Left cardiac atrium (tissue), 4 donors: ENCODE results near the gene TOR1B. TPM values are rescaled to one million over a fixed set of nuclear protein-coding genes. Genes with fewer than 3 reads are reported as not detected.
"Not testable (repeated sequence)": the region's sequence is repeated elsewhere in the genome, so short reads cannot be mapped to it uniquely, and the experiment has no call there.

Source experiments
- ATAC-seq, 2 donors: fragments of 200-7000 bp; cut with Tn5 transposase; one replicate each; pipeline ENCODE4 v1.9.1; 2020; ENCODE audit warnings: mild to moderate bottlenecking in 2 of 2, moderate library complexity in 2 of 2
- DNase-seq: peaks from one replicate; pipeline ENCODE4 v3.0.0-alpha.2; 2020
- intact Hi-C, 2 donors: fragments of 100-400 bp; cut with DNase I; formaldehyde crosslinking; loops; one replicate each; pipeline versions ENCODE4 v1.14.1 to v1.15.1; 2022 to 2023
- total RNA-seq, 2 donors: library from RNA; stranded (reverse); fragmentation: NEBNext Ultra II Directional; extraction: Animal tissue kit (Norgen Biotek cat#: 25700); gene quantifications; one replicate each; pipeline ENCODE4 v1.2.1, GENCODE V29; 2021
- donor health status: DM: no; HTN: yes; CAD: no.
- donor health status: DM: no; HTN: yes; CAD: no; lungs with severe emphysema.
- donor health status: DM: yes; HTN: yes; CAD: no.
- donor health status: Dilated cardiomyopathy.

The TOR1B gene
- total RNA-seq, 2 donors from 2014 or later, result 11.6 to 12.7 TPM

DNA sequence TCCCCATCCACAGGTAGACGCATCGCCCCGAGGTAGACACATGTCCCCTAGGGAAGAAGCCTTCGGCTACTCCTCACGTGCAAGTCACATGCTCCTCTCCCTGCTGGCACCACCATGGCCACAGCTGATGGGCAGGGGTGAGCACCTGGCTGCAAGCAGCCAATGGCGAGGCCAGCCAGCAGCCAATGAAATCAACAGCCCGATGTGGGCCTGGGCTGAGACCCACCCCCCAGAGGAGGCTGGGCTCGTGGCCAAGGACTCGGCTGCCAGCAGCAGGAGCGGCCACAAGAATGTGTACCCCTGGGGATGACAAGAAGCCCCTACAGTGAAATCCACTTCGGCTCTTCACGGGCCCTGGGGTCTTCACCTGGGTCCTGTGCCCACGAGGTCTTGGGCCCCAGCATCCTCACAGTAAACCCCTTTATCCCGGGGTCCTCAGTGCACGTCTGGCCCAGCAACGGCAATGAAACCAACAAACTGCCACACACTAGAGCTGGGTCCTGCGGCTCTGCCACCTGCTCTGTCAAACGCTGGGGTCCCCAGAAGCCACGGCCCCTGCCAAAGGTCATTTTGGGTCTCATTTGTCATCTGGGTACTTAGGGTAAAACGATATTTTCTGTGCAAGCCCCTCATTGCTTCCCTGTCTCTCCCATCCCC, 28.1 kb upstream of the TOR1B start:
- no peak for ATAC-seq
- intact Hi-C loops, result no loop called here
- DNase-seq, result no peak

DNA sequence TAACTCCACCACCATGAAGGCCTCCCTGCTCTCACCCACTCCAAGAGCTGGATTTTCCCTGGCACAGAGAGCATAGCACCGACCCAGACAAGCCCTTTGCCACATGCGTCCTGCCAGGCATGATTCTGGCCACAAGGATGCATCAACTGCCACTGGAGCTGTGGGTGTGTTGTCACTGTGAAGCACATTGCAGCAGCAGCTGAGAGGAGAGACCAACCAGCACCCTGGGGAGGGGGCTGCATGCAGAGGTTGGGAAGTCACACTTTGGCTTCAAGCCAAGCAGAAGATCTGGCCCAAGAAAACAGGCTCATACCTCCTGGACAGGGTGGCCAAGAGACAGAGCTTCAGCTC, 27.6 kb upstream of the TOR1B start:
- DNase-seq (no peak), ATAC-seq (no peak)
- intact Hi-C loops, result no loop called here

DNA sequence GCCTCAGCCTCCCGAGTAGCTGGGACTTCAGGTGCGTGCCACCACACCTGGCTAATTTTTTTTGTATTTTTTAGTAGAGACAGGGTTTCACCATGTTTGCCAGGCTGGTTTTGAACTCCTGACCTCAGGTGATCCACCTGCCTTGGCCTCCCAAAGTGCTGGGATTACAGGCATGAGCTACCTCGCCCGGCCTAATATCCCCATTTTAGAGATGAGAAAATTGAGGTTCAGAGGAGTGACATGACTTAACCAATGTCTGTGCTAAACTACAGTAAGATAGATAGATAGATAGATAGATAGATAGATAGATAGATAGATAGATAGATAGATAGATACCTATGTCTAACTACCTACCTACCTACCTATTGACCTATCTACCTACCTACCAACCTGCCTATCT, 26.9 kb upstream of the TOR1B start:
- DNase-seq, ATAC-seq, intact Hi-C loops: not testable (repeated sequence)

DNA sequence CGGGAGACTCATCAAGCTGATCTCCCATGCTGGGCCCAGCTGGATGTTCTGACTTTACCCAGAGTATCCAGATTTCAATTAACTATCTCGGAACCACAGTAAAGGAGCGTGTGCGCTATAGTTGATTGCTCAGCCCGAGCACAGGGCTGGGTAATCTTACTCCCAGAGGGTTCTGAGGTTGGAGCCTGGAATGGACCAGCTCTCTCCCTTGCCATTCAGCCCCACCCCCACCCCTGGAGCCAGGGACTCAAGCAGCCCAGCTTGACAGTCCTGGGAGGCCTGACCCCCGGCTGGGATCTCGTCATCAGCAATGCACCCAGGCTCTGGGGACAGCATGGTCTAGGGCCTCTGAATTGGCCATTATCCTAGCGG, 26.4 kb upstream of the TOR1B start:
- intact Hi-C loops, result no loop called here
- DNase-seq (peak; percentile 52), ATAC-seq (peak; percentile 17 to 19)

DNA sequence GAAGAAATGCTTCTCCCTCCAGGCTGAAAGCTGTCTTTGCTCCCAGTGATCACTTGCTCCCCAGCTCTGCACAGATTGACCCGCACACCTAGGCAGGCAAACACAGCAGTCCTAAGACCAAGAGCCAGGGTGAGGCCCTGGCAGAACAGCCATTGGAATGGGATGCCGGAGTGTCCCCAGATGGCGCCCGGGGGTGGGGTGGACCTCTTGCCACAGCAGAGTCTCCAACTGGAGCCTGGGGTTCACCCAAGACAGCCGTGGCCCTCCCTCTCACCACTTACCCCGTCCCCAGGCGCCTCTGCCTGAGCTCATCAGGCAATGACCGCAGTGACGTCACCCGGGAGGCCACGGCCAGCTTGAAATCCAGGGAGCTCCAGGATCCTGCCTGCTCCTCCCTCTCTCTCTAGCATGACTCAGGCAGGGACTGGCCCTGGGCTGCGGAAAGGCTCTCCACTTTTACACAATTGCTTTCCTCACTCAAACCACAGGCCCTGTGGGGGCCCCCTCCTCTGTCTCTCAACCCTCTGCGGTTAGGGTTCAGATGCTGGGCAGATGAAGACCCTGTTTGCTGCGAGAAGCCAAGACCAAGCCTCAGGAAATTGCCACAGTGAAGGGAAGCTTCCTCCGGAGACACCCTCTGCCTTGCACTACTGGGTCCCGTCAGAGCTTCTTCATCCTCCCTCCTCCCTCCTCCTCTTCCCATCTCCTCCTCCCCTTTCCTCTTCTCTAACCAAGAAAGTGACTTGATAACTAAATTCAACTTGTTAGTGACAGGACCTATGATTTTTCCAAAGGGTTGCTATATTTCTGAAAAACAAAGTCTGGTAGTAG, 25.8 kb upstream of the TOR1B start:
- ATAC-seq, result peak; percentile 98
- peak; percentile 96 for DNase-seq
- intact Hi-C loops, result no loop called here

DNA sequence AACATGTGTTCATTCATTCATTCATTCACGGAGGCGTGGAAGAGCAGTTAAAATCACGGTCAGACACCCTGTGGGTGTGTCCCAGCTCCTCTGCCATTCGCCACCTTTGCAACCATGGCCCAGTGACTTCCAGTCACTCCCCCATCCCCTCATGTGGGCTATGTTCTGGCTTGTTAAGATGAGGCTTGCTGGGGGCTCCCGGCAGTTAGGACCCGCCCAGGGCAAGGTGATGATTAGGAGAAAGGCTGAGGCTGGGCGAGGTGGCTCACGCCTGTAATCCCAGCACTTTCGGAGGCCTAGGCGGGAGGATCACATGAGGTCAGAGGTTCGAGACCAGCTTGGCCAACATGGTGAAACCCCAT, 25.2 kb upstream of the TOR1B start:
- no peak for ATAC-seq
- intact Hi-C loops, result no loop called here

DNA sequence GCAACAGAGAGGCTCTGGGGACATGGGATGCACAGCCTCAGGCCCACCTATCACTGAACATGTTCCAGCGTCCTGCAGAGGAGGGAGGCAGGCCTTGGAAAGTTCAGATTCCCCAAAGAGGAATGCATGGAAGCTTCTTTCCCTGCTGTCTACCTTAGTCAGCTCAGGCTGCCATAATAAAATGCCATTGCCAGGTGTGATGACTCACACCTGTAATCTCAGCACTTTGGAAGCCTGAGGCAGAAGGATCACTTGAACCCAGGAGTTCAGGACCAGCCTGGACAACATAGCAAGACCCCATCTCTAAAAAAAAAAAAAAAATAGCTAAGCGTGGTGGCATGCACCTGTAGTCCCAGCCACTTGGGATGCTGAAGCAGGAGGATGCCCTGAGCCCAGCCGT, 24.5 kb upstream of the TOR1B start:
- intact Hi-C loops, result no loop called here
- DNase-seq, result no peak

More for the DNA sequence above, 25.2 kb upstream of the TOR1B start:
- DNase-seq, result no peak

DNA sequence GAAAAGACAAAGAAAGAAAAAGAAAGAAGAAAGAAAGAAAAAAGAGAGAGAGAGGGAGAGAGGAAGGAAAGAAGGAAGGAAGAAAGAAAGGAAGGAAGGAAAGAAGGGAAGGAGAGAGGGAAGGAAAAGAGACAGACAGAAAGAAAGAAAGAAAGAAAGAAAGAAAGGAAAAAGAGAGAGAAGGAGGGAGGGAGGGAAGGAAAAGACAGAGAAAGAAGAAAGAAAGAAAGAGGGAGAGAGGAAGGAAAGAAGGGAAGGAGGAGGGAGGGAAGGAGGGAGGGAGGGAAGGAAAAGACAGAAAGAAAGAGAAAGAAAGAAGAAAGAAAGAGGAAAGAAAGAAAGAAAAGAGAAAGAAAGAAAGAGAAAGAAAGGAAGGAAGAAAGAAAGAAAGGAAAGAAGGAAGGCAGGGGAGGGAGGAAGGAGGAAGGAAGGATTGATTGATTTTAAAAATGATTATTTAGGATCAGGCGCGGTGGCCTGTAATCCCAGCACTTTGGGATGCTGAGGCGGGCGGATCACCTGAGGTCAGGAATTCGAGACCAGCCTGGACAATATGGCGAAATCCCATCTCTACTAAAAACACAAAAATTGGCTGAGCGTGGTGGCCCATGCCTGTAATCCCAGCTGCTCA, 23.3 kb upstream of the TOR1B start:
- intact Hi-C loops, result loop anchor here (5.0 to 10.0 kb wide), 3 partner anchors 135 to 647 kb away; partner anchors contain the start of gene ASB6 (in 2 of the 2)
- no peak for DNase-seq
- no peak for ATAC-seq

More for the DNA sequence above, 24.5 kb upstream of the TOR1B start:
- no peak for ATAC-seq

DNA sequence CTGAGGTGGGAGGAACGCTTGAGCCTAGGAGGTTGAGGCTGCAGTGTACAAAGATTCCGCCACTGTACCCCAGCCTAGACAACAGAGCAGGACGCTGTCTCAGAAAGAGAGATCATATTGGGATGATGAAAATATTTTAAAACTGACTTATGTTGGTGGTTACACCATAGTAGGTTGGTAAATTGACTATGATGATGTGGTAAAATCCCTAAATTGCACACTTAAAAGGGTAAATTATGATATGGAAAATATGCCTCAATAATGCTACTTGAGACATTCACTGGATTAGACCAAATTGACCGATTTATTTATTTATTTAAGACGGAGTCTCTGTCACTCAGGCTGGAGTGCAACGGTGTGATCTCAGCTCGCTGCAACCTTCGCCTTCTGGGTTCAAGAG, 21.9 kb upstream of the TOR1B start:
- ATAC-seq (no peak), DNase-seq (no peak)
- intact Hi-C loops, result loop anchor here (5.0 to 10.0 kb wide), 3 partner anchors 136 to 649 kb away; partner anchors contain the start of gene ASB6 (in 2 of the 2)

DNA sequence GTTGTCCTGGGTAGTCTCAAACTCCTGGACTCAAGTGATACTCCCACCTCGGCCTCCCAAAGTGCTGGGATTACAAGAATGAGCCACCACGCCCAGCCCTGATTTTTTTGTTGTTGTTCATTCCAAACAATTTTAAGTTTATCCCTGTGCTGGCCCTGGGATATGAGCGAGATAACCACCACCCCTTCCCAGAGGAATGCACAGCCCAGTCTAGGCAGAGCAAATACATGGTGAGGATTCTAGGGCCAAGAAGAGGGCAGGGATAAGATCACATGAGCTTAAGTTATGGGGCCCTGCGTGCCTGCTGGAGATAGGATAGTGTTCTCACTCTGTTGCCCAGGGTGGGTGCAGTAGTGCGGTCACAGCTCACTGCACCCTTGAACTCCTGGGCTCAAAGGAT, 21.0 kb upstream of the TOR1B start:
- DNase-seq, result no peak
- intact Hi-C loops, result loop anchor here (5.0 to 10.0 kb wide), 3 partner anchors 137 to 650 kb away; partner anchors contain the start of gene ASB6 (in 2 of the 2)
- no peak for ATAC-seq

DNA sequence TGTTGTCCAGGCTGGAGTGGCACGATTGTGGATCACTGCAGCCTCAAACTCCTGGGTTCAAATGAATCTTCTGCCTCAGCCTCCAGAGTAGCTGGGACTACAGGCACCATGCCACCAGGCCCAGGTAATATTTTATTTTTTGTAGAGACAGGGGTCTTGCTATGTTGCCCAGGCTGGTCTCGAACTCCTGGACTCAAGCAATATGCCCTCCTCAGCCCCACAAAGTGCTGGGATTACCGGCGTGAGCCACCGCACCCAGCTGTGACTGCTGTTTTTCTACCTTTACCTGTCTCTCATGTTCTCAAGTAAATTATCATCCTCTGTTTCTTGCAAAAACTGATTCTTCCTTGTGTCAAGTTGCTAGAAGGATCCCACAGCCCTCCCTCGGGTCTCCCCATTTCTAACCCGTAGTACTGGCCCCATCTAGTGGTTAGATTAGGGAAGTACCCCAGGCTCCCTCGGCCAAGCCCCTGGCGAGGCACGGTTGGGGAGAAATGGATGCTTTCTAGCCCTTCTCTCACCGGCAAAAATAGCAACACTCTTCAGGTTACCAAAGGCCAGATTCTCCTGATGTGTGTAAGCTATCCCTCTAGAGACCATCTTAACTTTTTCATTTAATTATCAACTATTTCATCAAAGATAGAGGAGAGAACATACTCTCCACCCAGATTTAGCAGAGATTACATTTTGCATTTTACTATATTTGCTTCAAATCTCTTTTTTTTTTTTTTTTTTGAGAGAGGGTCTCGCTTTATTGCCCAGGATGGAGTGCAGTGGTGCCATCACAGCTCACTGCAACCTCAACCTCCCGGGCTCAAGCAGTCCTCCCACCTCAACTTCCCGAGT, 19.2 kb upstream of the TOR1B start:
- DNase-seq (peak; percentile 56), ATAC-seq (peak; percentile 94)
- intact Hi-C loops, result loop anchor here (1.0 to 10.0 kb wide), 4 partner anchors 46 to 651 kb away; partner anchors contain the start of gene ASB6 (in 2 of the 2)

DNA sequence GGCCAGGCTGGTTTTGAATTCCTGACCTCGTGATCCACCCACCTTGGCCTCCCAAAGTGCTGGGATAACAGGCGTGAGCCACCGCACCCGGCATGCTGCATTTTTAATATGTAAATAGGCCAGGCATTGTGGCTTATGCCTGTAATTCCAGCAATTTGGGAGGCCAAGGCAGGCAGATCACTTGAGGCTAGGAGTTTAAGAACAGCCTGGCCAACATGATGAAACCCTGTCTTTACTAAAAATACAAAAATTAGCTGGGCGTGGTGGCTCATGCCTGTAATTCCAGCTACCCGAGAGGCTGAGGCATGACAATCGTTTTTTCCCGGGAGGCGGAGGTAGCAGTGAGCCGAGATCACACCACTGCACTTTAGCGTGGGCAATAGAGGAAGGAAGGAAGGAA, 18.0 kb upstream of the TOR1B start:
- intact Hi-C loops, result loop anchor here (5.0 to 10.0 kb wide), 4 partner anchors 48 to 653 kb away; partner anchors contain the start of gene ASB6 (in 2 of the 2)
- ATAC-seq, DNase-seq: not testable (repeated sequence)

DNA sequence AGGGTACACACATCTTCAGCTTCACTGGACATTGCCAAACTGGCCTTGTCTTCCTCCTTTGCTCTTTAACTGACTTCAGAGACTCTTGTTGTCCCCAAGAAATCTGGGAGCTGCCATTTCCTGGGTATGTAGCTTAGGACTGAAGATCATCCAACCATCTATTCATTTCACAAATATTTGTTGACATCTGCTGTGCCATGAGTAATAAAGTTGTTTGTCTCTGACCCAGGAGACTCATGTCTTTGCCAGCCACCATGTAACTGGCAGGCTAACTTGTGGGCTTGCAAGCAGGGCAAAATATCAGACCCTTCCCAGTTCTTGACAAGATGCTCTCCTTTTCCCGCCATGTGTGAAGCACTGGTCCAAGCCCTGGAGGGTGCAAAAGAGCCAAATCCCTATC, 17.1 kb upstream of the TOR1B start:
- intact Hi-C loops, result loop anchor here in 1 of 2 donors (5.0 to 10.0 kb wide), 2 partner anchors 49 to 141 kb away; partner anchors contain the start of gene ASB6
- DNase-seq, result no peak
- no peak for ATAC-seq

DNA sequence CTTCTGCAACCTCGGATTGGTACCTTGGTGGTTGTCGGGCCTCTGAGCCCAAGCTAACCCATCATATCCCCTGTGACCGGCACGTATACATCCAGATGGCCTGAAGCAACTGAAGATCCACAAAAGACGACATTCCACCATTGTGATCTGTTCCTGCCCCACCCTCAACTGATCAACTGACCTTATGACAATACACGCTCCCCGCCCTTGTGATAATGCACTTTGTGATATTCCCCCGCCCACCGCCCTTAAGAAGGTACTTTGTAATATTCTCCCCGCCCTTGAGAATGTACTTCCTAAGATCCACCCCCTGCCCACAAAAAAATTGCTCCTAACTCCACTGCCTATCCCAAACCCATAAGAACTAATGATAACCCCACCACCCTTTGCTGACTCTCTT, 16.5 kb upstream of the TOR1B start:
- intact Hi-C loops, result loop anchor here in 1 of 2 donors (5.0 to 10.0 kb wide), 2 partner anchors 49 to 142 kb away; partner anchors contain the start of gene ASB6
- ATAC-seq, result no peak
- DNase-seq, result no peak

DNA sequence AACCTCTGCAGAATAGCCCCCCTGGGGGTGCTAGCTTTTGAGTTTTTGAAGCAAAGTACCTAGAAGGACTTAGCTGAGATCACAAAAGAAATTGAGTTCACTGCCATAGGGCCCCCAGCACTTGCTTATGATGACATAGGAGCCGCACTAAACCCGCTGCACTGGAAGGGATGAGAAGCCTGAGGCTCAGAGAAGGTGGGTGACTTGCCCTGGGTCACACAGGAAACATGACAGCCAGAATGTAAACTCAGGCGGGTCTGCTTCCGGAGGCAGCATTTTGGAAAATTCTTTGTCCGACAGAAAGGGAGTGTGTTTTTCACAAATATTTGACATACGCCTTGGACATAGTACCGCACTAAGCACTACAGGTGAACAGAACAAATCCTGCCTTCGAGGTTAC, 8.4 kb upstream of the TOR1B start:
- no peak for ATAC-seq
- DNase-seq, result no peak
- intact Hi-C loops, result no loop called here

DNA sequence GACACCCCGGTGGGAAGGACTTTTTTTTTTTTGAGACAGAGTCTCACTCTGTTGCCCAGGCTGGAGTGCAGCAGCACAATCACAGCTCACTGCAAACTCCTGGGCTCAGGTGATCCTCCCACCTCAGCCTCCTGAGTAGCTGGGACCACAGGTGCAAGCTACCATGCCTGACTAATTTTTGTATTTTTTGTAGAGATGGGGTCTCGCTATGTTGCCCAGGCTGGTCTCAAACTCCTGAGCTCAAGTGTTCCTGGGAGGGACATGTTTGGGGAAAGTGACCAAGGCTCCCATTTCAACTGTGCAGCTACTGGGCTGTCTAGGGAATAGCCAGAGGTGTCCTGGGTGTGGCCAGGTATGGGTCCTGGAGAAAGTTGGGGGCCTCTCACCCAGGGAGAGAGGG, 7.0 kb upstream of the TOR1B start:
- ATAC-seq, DNase-seq, intact Hi-C loops: not testable (repeated sequence)

DNA sequence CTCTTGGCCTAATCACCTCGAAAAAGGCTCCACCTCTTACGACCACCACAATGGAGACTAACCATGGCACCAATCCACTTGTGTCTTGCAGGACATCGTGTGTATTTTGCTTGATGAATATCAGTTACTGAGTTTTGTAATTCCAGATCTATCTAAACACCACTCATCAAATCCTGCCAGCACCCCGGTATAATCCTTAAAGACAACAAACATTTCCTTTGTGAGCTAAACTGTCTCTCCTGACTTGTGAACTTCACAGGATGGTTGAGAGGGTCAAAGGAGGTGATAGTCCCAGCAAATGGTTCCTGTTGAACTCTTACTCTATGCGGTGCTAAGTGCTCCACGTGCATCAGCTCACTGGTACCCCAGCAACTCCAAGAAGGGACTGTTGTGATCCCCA, 4.0 kb upstream of the TOR1B start:
- DNase-seq (no peak), ATAC-seq (no peak)
- intact Hi-C loops, result no loop called here

DNA sequence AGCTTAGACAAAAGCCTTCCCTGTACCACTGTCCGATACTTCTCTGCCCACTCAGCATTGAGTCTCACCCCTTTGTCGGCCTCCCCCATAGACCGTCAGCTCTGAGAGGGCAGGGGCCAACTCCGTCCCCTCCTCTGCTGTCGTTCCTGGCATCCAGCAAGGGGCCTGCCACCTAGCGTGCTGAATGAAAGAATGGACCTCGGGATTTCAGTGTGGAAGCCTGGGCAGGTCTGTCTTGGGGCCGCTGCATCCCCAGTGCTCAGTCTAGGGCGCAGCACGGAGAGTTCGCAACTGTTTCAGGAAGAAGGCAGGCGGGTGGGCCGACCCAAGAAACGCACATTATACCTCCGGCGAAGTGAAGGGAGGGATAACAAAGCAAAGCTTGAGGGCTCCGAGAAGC, 1.5 kb upstream of the TOR1B start:
- DNase-seq (no peak), ATAC-seq (no peak)
- intact Hi-C loops, result no loop called here

DNA sequence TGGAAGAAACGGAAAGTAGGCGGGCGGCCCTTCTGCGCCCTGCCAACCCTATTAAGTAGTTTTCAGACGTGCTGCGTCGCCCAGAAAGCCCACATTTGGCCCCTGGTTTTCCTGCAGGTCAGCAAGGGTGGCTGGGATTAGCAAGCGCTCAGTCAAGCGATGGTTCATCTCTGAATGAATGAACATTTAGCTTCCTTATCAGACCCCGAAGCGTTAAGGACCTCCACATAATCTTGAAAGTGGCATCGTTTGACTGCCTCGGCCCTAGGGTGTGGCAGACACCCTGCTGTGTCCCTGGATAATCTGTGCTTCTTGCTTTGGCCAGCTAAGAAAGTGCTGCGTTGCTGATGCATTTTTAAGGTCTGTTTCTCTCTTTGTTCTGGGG, 684 bp downstream of the TOR1B start:
- intact Hi-C loops, result no loop called here
- ATAC-seq (no peak), DNase-seq (no peak)
